Muscle of leg (tissue), 11 donors: ENCODE results near the gene GALNTL6. TPM values are rescaled to one million over a fixed set of nuclear protein-coding genes. Genes with fewer than 3 reads are reported as not detected.

Source experiments
- DNase-seq: peaks from one replicate; pipeline ENCODE4 v3.0.0; 2013
- H3K27ac ChIP-seq: one replicate; pipeline ENCODE4 v1.5.1; 2013; ENCODE audit warnings: mild to moderate bottlenecking, low read length, control low read depth
- H3K27me3 ChIP-seq: one replicate; pipeline ENCODE4 v1.6.1; 2013; ENCODE audit warnings: low read length; ENCODE audit not compliant: control insufficient read depth, insufficient read depth
- H3K36me3 ChIP-seq: one replicate; pipeline ENCODE4 v1.6.1; 2013; ENCODE audit warnings: low read length; ENCODE audit not compliant: control insufficient read depth, insufficient read depth
- H3K4me1 ChIP-seq: one replicate; pipeline ENCODE4 v1.6.1; 2013; ENCODE audit warnings: low read length; ENCODE audit not compliant: control insufficient read depth, insufficient read depth
- H3K4me3 ChIP-seq: one replicate; pipeline ENCODE4 v1.5.1; 2013; ENCODE audit warnings: low read length, control low read depth
- H3K9me3 ChIP-seq: replicated peaks from 2 replicates; pipeline ENCODE4 v1.6.1; 2013; ENCODE audit warnings: low read depth, low read length; ENCODE audit not compliant: control insufficient read depth
- WGBS: methylation state at CpG from one replicate; pipeline ENCODE4 v1.1.5; 2013; ENCODE audit warnings: missing lambda C conversion rate; ENCODE audit not compliant: insufficient coverage; 5-methylcytosine and 5-hydroxymethylcytosine counted together
- polyA plus RNA-seq, 8 donors: library from polyadenylated mRNA; unstranded; fragments of 120-200 nt; gene quantifications; one replicate each; pipeline versions ENCODE4 v1.2.1 to v1.2.3, GENCODE V29; 2013; ENCODE audit warnings: inconsistent platforms in 1 of 8, low replicate concordance in 1 of 8; ENCODE audit not compliant: insufficient read length in 8 of 8, insufficient read depth in 1 of 8
- total RNA-seq: library from RNA; stranded (reverse); fragments of 120-200 nt; gene quantifications from one replicate; pipeline ENCODE4 v1.2.4, GENCODE V29; 2013

Gene GALNTL6
- total and polyA plus RNA-seq, 9 donors: 0.26 to 0.95 (median 0.53) TPM

DNA sequence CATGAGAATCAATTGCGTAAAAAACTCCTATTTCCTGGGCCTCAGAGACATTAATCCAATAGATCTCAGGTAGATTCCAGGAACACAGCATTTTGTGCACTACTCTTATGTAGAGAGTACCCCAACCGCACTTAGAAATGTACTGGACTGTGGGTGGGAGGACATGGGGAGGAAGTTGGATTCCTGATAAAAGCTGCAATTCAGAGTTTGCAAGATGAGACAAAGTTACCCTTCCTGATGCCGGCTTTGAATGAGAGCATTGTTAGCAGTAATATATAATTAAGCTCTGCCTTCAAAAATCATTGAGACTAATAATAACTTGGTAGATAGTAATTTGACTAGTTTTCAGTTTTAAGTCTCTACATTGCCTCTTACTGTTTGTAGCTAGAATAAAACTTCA lies 1032.1 kb downstream of the GALNTL6 start:
- H3K4me1 ChIP-seq: no peaks in the 10 kb centered on the region
- no CpG with 5 or more reads among the region's 3 CpGs for WGBS
- no peak for DNase-seq
- no peaks in the 10 kb centered on the region for H3K27me3 ChIP-seq
- no peak overlapping the region for H3K4me3 ChIP-seq
- no peaks in the 10 kb centered on the region for H3K9me3 ChIP-seq
- H3K27ac ChIP-seq: no peak overlapping the region
- no peaks in the 10 kb centered on the region for H3K36me3 ChIP-seq

DNA sequence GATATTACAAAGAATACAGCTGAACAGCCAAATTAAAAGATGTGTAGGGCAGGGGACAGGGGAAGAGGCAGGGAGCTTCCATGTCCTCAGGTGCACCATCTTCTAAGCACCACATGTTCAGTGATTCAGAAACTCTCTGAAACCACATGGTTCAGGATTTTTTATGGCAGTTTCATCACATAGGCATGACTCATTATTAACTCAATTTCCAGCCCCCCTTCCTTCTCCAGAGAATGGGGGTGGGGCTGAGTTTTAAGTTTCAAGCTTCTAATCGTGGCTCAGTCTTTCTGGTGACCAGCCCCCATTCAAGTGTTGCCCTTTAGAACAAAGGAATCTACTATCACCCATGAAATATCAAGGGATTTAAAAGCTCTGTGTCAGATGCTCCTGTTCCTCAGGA lies 1037.6 kb downstream of the GALNTL6 start:
- no peak for DNase-seq
- 40% methylated on average over 1 of the region's 1 CpG for WGBS
- H3K4me1 ChIP-seq: no peaks in the 10 kb centered on the region
- no peaks in the 10 kb centered on the region for H3K9me3 ChIP-seq
- no peaks in the 10 kb centered on the region for H3K36me3 ChIP-seq
- no peaks in the 10 kb centered on the region for H3K27me3 ChIP-seq
- no peak overlapping the region for H3K4me3 ChIP-seq
- no peak overlapping the region for H3K27ac ChIP-seq

GRCh38 chr4:172851534-172851933 lies 1038.3 kb downstream of the GALNTL6 start:
- no peak for DNase-seq
- Histone ChIP-seq H3K4me1 (no peaks in the 10 kb centered on the region), H3K36me3 (no peaks in the 10 kb centered on the region), H3K4me3 (no peak overlapping the region), H3K27ac (no peak overlapping the region), H3K9me3 (no peaks in the 10 kb centered on the region), H3K27me3 (no peaks in the 10 kb centered on the region)
- no CpG with 5 or more reads among the region's 1 CpG for WGBS

DNA sequence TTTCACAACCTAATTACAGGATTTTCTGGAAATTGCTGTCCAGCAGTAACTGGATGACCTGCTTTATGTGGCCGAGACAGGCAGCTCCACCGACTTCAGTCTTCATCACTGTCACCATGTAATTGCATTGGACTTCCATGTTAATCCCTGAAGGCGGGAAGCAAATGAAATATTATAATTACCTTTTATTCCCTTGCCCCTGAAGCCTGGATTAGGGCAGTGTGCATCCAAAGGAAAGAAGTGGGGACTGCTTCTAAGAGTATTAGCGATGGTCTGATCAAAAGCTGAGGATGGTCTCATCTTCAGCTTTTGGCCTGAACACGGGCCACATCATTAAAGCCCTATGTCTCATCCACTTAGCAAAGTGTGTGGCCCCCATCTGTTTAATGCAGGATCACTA lies 1043.8 kb downstream of the GALNTL6 start:
- no peaks in the 10 kb centered on the region for H3K36me3 ChIP-seq
- no peaks in the 10 kb centered on the region for H3K27me3 ChIP-seq
- H3K9me3 ChIP-seq: no peaks in the 10 kb centered on the region
- no CpG with 5 or more reads among the region's 5 CpGs for WGBS
- H3K4me1 ChIP-seq: no peaks in the 10 kb centered on the region
- no peak overlapping the region for H3K4me3 ChIP-seq
- no peak overlapping the region for H3K27ac ChIP-seq
- DNase-seq: no peak

DNA sequence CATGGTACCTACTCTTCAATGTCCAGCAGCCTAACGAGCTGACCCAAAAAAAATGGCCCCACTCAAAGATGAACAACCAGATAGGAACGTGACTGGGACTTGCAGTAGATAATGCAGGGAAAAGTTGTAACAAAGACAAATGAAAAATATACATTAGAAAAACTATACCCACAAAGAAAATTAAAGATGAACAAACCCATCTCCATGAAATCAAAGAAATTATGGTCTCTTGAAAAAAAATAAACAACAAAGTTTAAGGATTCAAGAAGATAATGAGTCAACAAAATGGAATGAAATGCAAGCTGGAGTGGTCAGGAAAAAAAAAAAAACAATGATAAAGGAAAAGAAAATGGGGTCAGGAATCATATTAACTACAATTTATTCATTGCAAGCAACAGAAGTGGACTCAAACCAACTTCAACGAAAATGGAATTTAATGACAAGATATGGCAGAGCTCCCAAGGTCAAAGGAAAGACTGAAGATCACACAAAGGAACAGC lies 1045.6 kb downstream of the GALNTL6 start:
- H3K27ac ChIP-seq: no peak overlapping the region
- no CpG with 5 or more reads among the region's 3 CpGs for WGBS
- H3K4me1 ChIP-seq: no peaks in the 10 kb centered on the region
- no peak for DNase-seq
- H3K27me3 ChIP-seq: no peaks in the 10 kb centered on the region
- H3K4me3 ChIP-seq: no peak overlapping the region
- no peaks in the 10 kb centered on the region for H3K9me3 ChIP-seq
- H3K36me3 ChIP-seq: no peaks in the 10 kb centered on the region

- Histone ChIP-seq H3K36me3 (no peaks in the 10 kb centered on the region), H3K4me1 (no peaks in the 10 kb centered on the region), H3K9me3 (no peaks in the 10 kb centered on the region), H3K4me3 (no peak overlapping the region), H3K27me3 (no peaks in the 10 kb centered on the region), H3K27ac (no peak overlapping the region)
- 33% methylated on average over 1 of the region's 2 CpGs for WGBS
- no peak for DNase-seq
Observed at GRCh38 chr4:172865103-172865502, 1051.9 kb downstream of the GALNTL6 start.

GRCh38 chr4:172865531-172866127 lies 1052.4 kb downstream of the GALNTL6 start:
- no peaks in the 10 kb centered on the region for H3K27me3 ChIP-seq
- DNase-seq: no peak
- no peaks in the 10 kb centered on the region for H3K36me3 ChIP-seq
- no peaks in the 10 kb centered on the region for H3K4me1 ChIP-seq
- 76% methylated on average over 3 of the region's 4 CpGs for WGBS
- H3K9me3 ChIP-seq: no peaks in the 10 kb centered on the region
- no peak overlapping the region for H3K4me3 ChIP-seq
- no peak overlapping the region for H3K27ac ChIP-seq

DNA sequence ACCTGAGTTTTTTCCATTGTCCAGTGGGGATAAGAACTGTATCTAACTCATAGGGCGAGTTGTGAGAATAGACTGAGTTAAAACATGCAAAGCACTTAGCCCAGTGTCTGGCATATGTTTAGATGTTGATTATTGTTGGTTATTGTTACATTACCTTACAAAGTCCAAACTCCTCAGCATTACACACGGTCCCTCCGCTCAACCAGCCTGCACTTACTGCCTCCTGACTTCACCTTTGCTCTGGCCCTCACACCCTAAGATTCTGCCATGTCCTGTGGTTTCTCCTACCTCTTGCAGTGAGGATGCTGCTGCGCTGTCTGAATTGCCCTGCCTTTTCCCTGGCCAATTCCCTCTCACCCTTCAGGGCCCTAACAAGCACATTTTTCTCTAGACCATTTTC lies 1053.2 kb downstream of the GALNTL6 start:
- Histone ChIP-seq H3K4me1 (no peaks in the 10 kb centered on the region), H3K27ac (no peak overlapping the region), H3K36me3 (no peaks in the 10 kb centered on the region), H3K4me3 (no peak overlapping the region), H3K9me3 (no peaks in the 10 kb centered on the region), H3K27me3 (no peaks in the 10 kb centered on the region)
- DNase-seq: no peak
- 93% methylated on average over 2 of the region's 4 CpGs for WGBS

GRCh38 chr4:172867835-172868234 lies 1054.6 kb downstream of the GALNTL6 start:
- Histone ChIP-seq H3K27ac (no peak overlapping the region), H3K36me3 (no peaks in the 10 kb centered on the region), H3K9me3 (no peaks in the 10 kb centered on the region), H3K4me1 (no peaks in the 10 kb centered on the region), H3K4me3 (no peak overlapping the region), H3K27me3 (no peaks in the 10 kb centered on the region)
- no peak for DNase-seq
- WGBS: no CpG with 5 or more reads among the region's 2 CpGs

DNA sequence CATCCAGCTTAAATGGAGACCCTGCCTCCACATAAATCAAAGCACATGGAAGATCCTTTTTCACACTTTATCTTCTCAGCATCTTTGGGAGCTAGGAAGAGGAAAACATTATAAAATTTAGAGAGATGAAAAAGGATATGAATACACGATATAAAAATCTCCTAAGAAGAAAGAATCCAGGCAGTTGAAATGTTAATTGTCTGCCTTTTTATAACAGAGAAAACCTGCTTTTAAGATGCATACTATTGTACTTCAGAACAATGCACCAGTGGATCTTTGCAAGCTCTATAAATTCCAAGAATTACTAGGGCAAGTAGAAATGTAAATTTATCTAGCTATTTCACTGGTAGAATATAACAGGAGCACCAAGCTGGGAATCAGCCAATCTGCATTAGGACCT lies 1055.1 kb downstream of the GALNTL6 start:
- H3K9me3 ChIP-seq: no peaks in the 10 kb centered on the region
- no peaks in the 10 kb centered on the region for H3K27me3 ChIP-seq
- DNase-seq: no peak
- H3K36me3 ChIP-seq: no peaks in the 10 kb centered on the region
- no CpG with 5 or more reads among the region's 1 CpG for WGBS
- H3K27ac ChIP-seq: no peak overlapping the region
- no peak overlapping the region for H3K4me3 ChIP-seq
- H3K4me1 ChIP-seq: no peaks in the 10 kb centered on the region
